ENCODE data around the gene TULP3. TPM values are rescaled to one million over a fixed set of nuclear protein-coding genes. Genes with fewer than 3 reads are reported as not detected.

The TULP3 gene
- total and polyA plus RNA-seq, 2 donors (not counting 3 experiments of a cell fraction or from before 2014, with no cell fraction given) = 30.8 to 31.0 TPM

- intact Hi-C loops (cut with micrococcal nuclease) = no loop called here
- H3K4me3 ChIP-seq (replicated peaks in 1 of 3; ENCODE audit: insufficient read depth in 1 of 3, low read depth in 1 of 3, low read length in 3 of 3) = no peak overlapping the region
- peaks cover 16% of the 10 kb centered on the region for H3K4me1 ChIP-seq (ENCODE audit: control insufficient read depth, extremely low read depth, insufficient read depth, low read length)
- no peak for TF ChIP-seq GATA2 (IDR thresholded peaks at IDR 0.05; ENCODE audit: insufficient read depth, insufficient read length, low read depth, low read length)
- TF ChIP-seq MYC (IDR thresholded peaks at IDR 0.05; ENCODE audit: low read depth, low read length) = no peak
- TF ChIP-seq MAX (IDR thresholded peaks at IDR 0.05; ENCODE audit: insufficient read depth, insufficient read length) = no peak
- no peak for TF ChIP-seq POLR2AphosphoS5 (IDR thresholded peaks at IDR 0.05; ENCODE audit: insufficient read depth, low read depth, low read length)
- TF ChIP-seq JUN (IDR thresholded peaks at IDR 0.05; ENCODE audit: borderline replicate concordance, insufficient read depth, insufficient read length, low read depth) = no peak
- TF ChIP-seq FOS (IDR thresholded peaks at IDR 0.05; ENCODE audit: borderline replicate concordance, insufficient read depth, low read length) = no peak
- no peak for TF ChIP-seq CTCF (IDR thresholded peaks at IDR 0.05; ENCODE audit: extremely low read depth in 1 of 2, insufficient read depth in 1 of 2, low read depth in 1 of 2, low read length in 2 of 2)
- TF ChIP-seq POLR2A (IDR thresholded peaks at IDR 0.05; ENCODE audit: low read depth, low read length) = no peak
- no peak for TF ChIP-seq EZH2 (IDR thresholded peaks at IDR 0.05; ENCODE audit: borderline replicate concordance, low read depth, low read length, severe bottlenecking)
- H3K27ac ChIP-seq (ENCODE audit: insufficient read depth, low read depth, low read length) = no peak overlapping the region
- no peaks in the 10 kb centered on the region for H3K9me3 ChIP-seq (replicated peaks; ENCODE audit: control insufficient read depth, insufficient read depth, low read length)
- no peak for DNase-seq (ENCODE audit: low read depth, low spot score)
- dilution Hi-C loops (cut with MboI; ENCODE audit: extremely low pct_ligation_motif_present, low sequenced_read_pairs) = no loop called here
- no peaks in the 10 kb centered on the region for H4K20me1 ChIP-seq (replicated peaks; ENCODE audit: control insufficient read depth, extremely low read depth, insufficient read depth, low read length)
- no TSS peak for BruUV-seq (replicated peaks)
- no peaks in the 10 kb centered on the region for H3K79me2 ChIP-seq (ENCODE audit: control insufficient read depth, insufficient read depth, low read length)
- no peak overlapping the region for H3K9ac ChIP-seq (replicated peaks; ENCODE audit: extremely low read depth, insufficient read depth, low read length)
- ChIA-PET CTCF (no interaction called here), POLR2A (no interaction called here)
- H3K4me2 ChIP-seq (ENCODE audit: insufficient read depth, low read length) = no peak overlapping the region
- no peak overlapping the region for H2AFZ ChIP-seq (ENCODE audit: low read depth, low read length)
- FAIRE-seq = no peak
- H3K36me3 ChIP-seq (ENCODE audit: control insufficient read depth in 2 of 2, extremely low read depth in 1 of 2, insufficient read depth in 2 of 2, low read length in 2 of 2) = no peaks in the 10 kb centered on the region
- H3K9me1 ChIP-seq (replicated peaks; ENCODE audit: control insufficient read depth, extremely low read depth, insufficient read depth, low read length) = no peaks in the 10 kb centered on the region
- no peaks in the 10 kb centered on the region for H3K27me3 ChIP-seq (ENCODE audit: control insufficient read depth in 2 of 2, insufficient read depth in 2 of 2, low read length in 2 of 2)
Observed at GRCh38 chr12:2841056-2841650, 49.5 kb upstream of the TULP3 start.

Data from endothelial cell of umbilical vein (primary cell).